HG03432 (cell line): ENCODE measurements around the gene BRD3.

ENCODE experiments used
- ATAC-seq: cut with Tn5 transposase; IDR thresholded peaks from one replicate; pipeline ENCODE4 v1.9.1; 2021; ENCODE audit warnings: mild to moderate bottlenecking, moderate library complexity; ENCODE audit not compliant: unreplicated experiment

BRD3 gene

GRCh38 chr9:134024828-134025605 lies 42.8 kb downstream of the BRD3 start, which contains the start of gene BRD3OS:
TSS of gene BRD3OS (plus strand) at chr9:134025481. CDS start at chr9:134026748, 1,267 bp downstream.
- peak; percentile 88 for ATAC-seq

GRCh38 chr9:134024214-134024792 lies 43.5 kb downstream of the BRD3 start:
- no peak for ATAC-seq

- ATAC-seq, result no peak
Observed at GRCh38 chr9:134014946-134015345, 52.9 kb downstream of the BRD3 start.

GRCh38 chr9:134011401-134011800 lies 56.4 kb downstream of the BRD3 start:
- no peak for ATAC-seq

GRCh38 chr9:134010310-134011173 lies 57.3 kb downstream of the BRD3 start:
- ATAC-seq, result no peak

- ATAC-seq, result no peak
Observed at GRCh38 chr9:134007571-134007970, 60.3 kb downstream of the BRD3 start.

GRCh38 chr9:134007150-134007549 lies 60.7 kb downstream of the BRD3 start:
- ATAC-seq, result no peak

GRCh38 chr9:134005381-134005780 lies 62.4 kb downstream of the BRD3 start:
- ATAC-seq, result no peak

- ATAC-seq, result no peak
Observed at GRCh38 chr9:134004881-134005280, 62.9 kb downstream of the BRD3 start.

- ATAC-seq, result no peak
Observed at GRCh38 chr9:134004131-134004873, 63.5 kb downstream of the BRD3 start.

GRCh38 chr9:134003237-134003636 lies 64.6 kb downstream of the BRD3 start:
- no peak for ATAC-seq

- no peak for ATAC-seq
Observed at GRCh38 chr9:134002796-134003195, 65.0 kb downstream of the BRD3 start.

GRCh38 chr9:133999851-134000265 lies 68.0 kb downstream of the BRD3 start:
- no peak for ATAC-seq

- no peak for ATAC-seq
Observed at GRCh38 chr9:133998915-133999595, 68.8 kb downstream of the BRD3 start.

- no peak for ATAC-seq
Observed at GRCh38 chr9:133997584-133997983, 70.2 kb downstream of the BRD3 start.

- ATAC-seq, result no peak
Observed at GRCh38 chr9:133996531-133997520, 71.0 kb downstream of the BRD3 start.

GRCh38 chr9:133995012-133995896 lies 72.6 kb downstream of the BRD3 start:
- ATAC-seq, result no peak
